K562 (cell line): ENCODE measurements around the gene DENND6B. TPM values are rescaled to one million over a fixed set of nuclear protein-coding genes. Genes with fewer than 3 reads are reported as not detected.

Source experiments
- TAL1 ChIP-seq: fragments of 450-650 bp; IDR thresholded peaks from 2 replicates; pipeline ENCODE4 v1.6.1; 2016; ENCODE audit warnings: mild to moderate bottlenecking
- ZSCAN29 ChIP-seq: fragments of 450-650 bp; IDR thresholded peaks from 2 replicates; pipeline ENCODE4 v1.6.1; 2017
- polyA plus RNA-seq, 8 experiments: library from polyadenylated mRNA; depleted of rRNA in 4 of 8; stranded (reverse) in 5 of 8; unstranded in 3 of 8; fragments of >200 nt; fragmentation: Nextera tagmentation in 2 of 8; fragmentation: Illumina TruSeq in 1 of 8; extraction: Ambion mirVana in 2 of 8; extraction: Trizol in 1 of 8; gene quantifications; 2 replicates each; pipeline versions ENCODE4 v1.2.1 to v1.2.3, GENCODE V29; 2011 to 2014; ENCODE audit warnings: inconsistent platforms in 1 of 8, missing spikeins in 1 of 8
- total RNA-seq, 7 experiments: library from RNA; depleted of rRNA in 6 of 7; stranded (reverse); fragments of >200 nt in 6 of 7; fragmentation: Illumina TruSeq in 2 of 7; extraction: Trizol in 2 of 7; gene quantifications; 2 replicates each; pipeline versions ENCODE4 v1.2.1 to v1.2.3, GENCODE V29; 2011 to 2021; ENCODE audit warnings: low replicate concordance in 1 of 7
- TF ChIP-seq, protein P1 (sequence below): fragments of 200-800 bp; sonication (Bioruptor generic); IDR thresholded peaks from 2 replicates; pipeline ENCODE4 v1.6.1; 2016; ENCODE audit warnings: missing genetic modification characterization, missing compliant biosample characterization
- TF ChIP-seq, protein P2 (sequence below): sonication (generic); formaldehyde crosslinking; IDR thresholded peaks from 2 replicates; pipeline ENCODE4 v1.8.1; 2023; ENCODE audit warnings: mild to moderate bottlenecking, missing genetic modification reagents

DENND6B gene
- total and polyA plus RNA-seq, 9 of the 15 experiments (the other 6 are each of a cell fraction or from before 2014, with no cell fraction given) = 0.07 to 3.7 (median 1.5) TPM

DNA sequence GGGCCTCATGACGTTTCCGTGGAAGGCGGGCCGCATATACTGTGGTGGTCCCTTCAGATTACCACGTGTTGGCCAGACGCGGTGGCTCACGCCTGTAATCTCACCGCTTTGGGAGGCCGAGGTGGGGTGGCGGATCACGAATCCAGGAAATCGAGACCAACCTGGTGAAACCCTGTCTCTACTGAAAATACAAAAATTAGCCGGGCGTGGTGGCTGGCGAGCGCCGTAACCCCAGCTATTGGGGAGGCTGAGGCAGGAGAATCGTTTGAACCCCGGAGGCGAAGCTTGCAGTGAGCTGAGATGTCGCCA lies 853 bp upstream of the DENND6B start (continued):
- TF ChIP-seq, protein P1, sequence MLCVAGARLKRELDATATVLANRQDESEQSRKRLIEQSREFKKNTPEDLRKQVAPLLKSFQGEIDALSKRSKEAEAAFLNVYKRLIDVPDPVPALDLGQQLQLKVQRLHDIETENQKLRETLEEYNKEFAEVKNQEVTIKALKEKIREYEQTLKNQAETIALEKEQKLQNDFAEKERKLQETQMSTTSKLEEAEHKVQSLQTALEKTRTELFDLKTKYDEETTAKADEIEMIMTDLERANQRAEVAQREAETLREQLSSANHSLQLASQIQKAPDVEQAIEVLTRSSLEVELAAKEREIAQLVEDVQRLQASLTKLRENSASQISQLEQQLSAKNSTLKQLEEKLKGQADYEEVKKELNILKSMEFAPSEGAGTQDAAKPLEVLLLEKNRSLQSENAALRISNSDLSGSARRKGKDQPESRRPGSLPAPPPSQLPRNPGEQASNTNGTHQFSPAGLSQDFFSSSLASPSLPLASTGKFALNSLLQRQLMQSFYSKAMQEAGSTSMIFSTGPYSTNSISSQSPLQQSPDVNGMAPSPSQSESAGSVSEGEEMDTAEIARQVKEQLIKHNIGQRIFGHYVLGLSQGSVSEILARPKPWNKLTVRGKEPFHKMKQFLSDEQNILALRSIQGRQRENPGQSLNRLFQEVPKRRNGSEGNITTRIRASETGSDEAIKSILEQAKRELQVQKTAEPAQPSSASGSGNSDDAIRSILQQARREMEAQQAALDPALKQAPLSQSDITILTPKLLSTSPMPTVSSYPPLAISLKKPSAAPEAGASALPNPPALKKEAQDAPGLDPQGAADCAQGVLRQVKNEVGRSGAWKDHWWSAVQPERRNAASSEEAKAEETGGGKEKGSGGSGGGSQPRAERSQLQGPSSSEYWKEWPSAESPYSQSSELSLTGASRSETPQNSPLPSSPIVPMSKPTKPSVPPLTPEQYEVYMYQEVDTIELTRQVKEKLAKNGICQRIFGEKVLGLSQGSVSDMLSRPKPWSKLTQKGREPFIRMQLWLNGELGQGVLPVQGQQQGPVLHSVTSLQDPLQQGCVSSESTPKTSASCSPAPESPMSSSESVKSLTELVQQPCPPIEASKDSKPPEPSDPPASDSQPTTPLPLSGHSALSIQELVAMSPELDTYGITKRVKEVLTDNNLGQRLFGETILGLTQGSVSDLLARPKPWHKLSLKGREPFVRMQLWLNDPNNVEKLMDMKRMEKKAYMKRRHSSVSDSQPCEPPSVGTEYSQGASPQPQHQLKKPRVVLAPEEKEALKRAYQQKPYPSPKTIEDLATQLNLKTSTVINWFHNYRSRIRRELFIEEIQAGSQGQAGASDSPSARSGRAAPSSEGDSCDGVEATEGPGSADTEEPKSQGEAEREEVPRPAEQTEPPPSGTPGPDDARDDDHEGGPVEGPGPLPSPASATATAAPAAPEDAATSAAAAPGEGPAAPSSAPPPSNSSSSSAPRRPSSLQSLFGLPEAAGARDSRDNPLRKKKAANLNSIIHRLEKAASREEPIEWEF = peak; percentile 70; the same call in 1 of the 2 replicates
- no peak for TF ChIP-seq TAL1
- TF ChIP-seq, protein P2, sequence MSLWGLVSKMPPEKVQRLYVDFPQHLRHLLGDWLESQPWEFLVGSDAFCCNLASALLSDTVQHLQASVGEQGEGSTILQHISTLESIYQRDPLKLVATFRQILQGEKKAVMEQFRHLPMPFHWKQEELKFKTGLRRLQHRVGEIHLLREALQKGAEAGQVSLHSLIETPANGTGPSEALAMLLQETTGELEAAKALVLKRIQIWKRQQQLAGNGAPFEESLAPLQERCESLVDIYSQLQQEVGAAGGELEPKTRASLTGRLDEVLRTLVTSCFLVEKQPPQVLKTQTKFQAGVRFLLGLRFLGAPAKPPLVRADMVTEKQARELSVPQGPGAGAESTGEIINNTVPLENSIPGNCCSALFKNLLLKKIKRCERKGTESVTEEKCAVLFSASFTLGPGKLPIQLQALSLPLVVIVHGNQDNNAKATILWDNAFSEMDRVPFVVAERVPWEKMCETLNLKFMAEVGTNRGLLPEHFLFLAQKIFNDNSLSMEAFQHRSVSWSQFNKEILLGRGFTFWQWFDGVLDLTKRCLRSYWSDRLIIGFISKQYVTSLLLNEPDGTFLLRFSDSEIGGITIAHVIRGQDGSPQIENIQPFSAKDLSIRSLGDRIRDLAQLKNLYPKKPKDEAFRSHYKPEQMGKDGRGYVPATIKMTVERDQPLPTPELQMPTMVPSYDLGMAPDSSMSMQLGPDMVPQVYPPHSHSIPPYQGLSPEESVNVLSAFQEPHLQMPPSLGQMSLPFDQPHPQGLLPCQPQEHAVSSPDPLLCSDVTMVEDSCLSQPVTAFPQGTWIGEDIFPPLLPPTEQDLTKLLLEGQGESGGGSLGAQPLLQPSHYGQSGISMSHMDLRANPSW = no peak
- TF ChIP-seq ZSCAN29 = no peak
- TF ChIP-seq, all 486 proteins: peak for 14
